Measurements from ENCODE around the gene TENT4A.

GRCh38 chr5:6762697-6763096, 49.5 kb downstream of the TENT4A start:
- TF ChIP-seq CTCF (IDR thresholded peaks at IDR 0.05 in 4 of 5, conservative IDR thresholded peaks at IDR 0.05 in 1 of 5) (no peak), POLR2A (IDR thresholded peaks at IDR 0.05) (no peak)
